NCI-H774 (cell line): ENCODE results near the gene AMPH.
"Not testable (repeated sequence)": the region's sequence is repeated elsewhere in the genome, so short reads cannot be mapped to it uniquely, and the experiment has no call there.

Experiments used
- DNase-seq: peaks from one replicate; lab custom pipeline; 2025; lab: John Stamatoyannopoulos, UW

Gene AMPH

GRCh38 chr7:38349869-38350583 lies 281.1 kb downstream of the AMPH start:
- not testable (repeated sequence) for DNase-seq

- DNase-seq, result not testable (repeated sequence)
Measured at GRCh38 chr7:38349126-38349795, 281.9 kb downstream of the AMPH start.

GRCh38 chr7:38345299-38346172 lies 285.6 kb downstream of the AMPH start:
- not testable (repeated sequence) for DNase-seq

GRCh38 chr7:38344741-38345140 lies 286.4 kb downstream of the AMPH start:
- DNase-seq, result not testable (repeated sequence)

- DNase-seq, result not testable (repeated sequence)
Measured at GRCh38 chr7:38342135-38342534, 289.0 kb downstream of the AMPH start.

GRCh38 chr7:38341172-38341705 lies 289.9 kb downstream of the AMPH start:
- DNase-seq, result not testable (repeated sequence)

GRCh38 chr7:38339953-38340819 lies 291.0 kb downstream of the AMPH start:
- DNase-seq, result no peak

- not testable (repeated sequence) for DNase-seq
Measured at GRCh38 chr7:38336148-38336515, 295.0 kb downstream of the AMPH start.

GRCh38 chr7:38335492-38336147 lies 295.6 kb downstream of the AMPH start:
- peak; percentile 53 for DNase-seq

- DNase-seq, result no peak
Measured at GRCh38 chr7:38335128-38335491, 296.1 kb downstream of the AMPH start.

- no peak for DNase-seq
Measured at GRCh38 chr7:38334163-38334562, 297.0 kb downstream of the AMPH start.
